ENCODE data around the gene NBEA.

The NBEA gene

GRCh38 chr13:35501661-35502235, 559.7 kb downstream of the NBEA start:
- DNase-seq (ENCODE audit: low read depth in 2 of 2) = no peak

DNA sequence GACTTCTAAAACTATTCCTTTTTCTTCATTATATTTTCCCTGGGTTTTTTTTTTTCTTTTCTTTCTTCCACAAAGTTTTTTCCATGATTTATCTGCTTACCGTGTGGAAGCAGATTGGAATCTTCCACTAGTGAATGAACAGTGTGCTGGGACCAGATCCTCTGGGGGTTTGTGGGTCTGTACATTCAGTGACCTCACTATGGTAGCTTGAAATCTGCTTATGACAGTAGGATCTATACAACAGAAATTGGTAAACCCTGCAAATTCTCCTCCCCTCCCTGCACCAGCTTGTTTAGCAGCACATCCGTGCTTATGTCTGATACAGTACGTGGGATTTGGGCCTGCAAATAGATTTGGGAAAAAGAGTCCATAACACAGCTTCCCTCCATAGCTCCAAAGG, 560.4 kb downstream of the NBEA start:
- no peak for DNase-seq (ENCODE audit: low read depth in 2 of 2)

GRCh38 chr13:35512271-35512920, 570.3 kb downstream of the NBEA start:
- DNase-seq (ENCODE audit: low read depth in 2 of 2) = no peak

GRCh38 chr13:35514061-35514477, 572.0 kb downstream of the NBEA start:
- DNase-seq (ENCODE audit: low read depth in 2 of 2) = no peak

DNA sequence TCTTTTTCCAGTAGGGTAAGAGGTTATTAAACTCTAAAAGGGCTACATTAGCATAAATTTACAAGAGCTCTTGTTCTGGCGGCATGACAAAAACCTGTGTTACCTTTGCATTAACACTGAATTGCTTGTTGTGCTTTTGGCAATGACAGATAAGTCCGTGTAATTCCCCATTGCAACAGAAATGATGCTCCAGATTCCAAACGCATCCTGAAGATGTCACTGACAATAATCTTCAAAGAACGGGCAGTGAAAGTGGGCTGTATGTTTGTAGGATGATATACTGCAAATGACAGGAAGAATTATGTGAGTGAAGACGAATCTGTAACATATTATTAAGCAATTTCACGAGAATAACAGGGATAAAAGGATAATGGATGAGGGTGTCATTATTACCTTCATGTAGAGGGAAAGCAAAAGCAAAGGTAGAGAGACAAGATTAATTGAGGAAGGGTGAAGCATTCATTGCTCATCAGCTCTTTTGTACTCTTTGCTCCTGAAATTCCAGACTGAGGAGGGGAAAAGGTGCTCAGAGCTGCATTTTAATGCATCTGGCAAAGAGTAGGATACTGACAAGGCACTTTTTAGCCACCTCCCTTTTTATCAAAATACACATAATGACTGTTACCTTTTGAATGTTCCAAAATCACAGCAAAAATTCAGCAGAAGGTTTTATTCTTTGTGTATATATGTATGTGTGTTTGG, 572.9 kb downstream of the NBEA start:
- no peak for DNase-seq (ENCODE audit: low read depth in 2 of 2)

- DNase-seq (ENCODE audit: low read depth in 2 of 2) = no peak
These were observed 576.4 kb downstream of the NBEA start for GRCh38 chr13:35518337-35518946.

DNA sequence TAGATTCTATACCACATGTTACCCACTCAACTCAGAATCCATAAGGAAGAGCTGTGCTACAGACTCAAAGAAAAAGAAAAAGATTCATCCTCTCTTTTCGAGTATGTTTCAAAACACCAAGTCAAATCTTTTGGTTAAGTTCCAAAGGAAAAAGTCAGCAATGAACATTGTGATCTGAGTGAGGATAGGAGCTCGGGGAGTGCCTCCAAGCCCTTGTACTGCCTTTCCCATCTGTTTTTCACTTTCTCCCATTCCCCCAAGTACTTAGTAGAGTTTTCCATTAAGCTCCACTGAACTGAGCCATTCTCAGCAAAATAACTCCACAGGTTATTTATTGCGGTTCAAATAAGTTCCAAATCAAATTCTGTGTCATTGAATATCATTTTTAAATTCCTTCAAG, 582.1 kb downstream of the NBEA start:
- no peak for DNase-seq (ENCODE audit: low read depth in 2 of 2)

DNA sequence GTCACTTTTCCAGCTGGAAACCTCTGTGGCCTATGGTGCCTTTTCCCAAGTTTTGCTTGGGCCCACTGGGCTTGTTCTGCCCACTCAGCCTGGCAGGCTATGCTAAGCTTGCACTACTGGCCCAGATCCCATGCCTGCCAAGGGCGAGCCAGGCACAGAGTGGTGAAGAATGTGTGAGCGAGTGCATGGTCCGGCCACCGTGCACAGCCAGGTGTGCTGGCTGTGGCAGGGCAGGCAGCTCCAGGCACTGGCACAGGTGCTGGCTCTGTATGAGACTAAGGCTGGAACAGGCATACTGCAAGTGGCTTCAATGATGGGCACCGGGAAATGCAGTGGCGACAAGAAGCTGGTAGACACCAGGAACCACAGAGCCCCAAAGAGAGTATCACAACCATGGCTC, 584.5 kb downstream of the NBEA start:
- no peak for DNase-seq (ENCODE audit: low read depth in 2 of 2)

- no peak for DNase-seq (ENCODE audit: low read depth in 2 of 2)
These were observed 585.4 kb downstream of the NBEA start for GRCh38 chr13:35527451-35527850.

GRCh38 chr13:35530147-35530546, 588.1 kb downstream of the NBEA start:
- DNase-seq (ENCODE audit: low read depth in 2 of 2) = no peak

DNA sequence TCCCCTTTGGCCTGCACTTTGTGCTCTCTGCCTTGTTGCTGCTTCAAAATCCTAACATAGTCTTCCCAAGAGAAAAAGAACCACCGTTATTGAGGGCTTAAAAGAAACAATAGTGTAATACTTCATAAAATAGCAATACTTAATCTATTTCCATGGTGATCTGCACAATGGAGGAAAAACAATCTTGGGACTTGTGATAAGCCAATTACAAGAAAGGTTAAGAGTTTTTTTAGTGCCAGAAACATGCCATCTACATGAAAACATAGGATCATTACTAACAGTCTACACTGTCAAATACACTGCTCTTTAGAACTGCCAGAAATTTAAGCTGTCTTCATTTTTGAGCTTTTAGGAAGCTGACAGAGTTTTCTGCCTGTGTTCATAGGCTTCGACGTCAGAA, 588.5 kb downstream of the NBEA start:
- DNase-seq (ENCODE audit: low read depth in 2 of 2) = no peak

DNA sequence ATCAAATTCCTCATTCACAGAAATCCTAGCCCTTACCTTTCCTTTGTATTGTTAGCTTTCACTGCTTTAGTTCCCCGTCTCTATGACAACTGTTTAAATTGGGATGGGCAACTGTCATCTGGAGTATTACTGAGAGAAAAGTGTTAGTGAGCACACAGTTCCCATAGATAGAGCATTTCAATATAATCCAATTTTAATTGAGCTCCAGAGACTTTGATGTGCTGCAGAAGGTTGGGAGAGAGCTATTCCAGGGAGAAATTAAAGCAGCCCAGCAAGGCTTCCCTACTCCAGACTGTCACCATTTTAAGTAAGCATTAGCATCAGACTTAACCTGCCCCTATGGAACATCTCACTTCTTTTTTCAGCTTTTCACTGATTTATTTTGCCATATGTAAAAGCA, 589.5 kb downstream of the NBEA start:
- no peak for DNase-seq (ENCODE audit: low read depth in 2 of 2)

DNA sequence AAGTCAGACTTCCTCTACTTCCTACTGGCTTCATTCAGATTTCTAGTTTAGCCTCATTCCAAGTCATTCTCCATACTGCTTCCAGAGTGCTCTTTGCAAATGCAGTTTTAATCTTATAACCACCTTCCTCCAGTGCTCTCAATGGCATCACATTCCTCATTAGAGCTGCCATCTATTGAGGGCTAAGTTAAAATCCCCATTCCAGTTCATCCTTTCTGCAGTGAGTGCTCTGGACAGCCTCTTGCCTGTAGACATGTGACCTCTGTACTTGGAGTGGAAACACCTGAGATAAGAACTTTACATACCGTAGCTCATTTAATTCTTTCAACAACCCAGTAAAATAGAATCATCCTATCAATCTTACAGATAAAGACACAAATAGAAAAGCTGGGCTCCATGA, 592.3 kb downstream of the NBEA start:
- DNase-seq (ENCODE audit: low read depth in 2 of 2) = no peak

DNA sequence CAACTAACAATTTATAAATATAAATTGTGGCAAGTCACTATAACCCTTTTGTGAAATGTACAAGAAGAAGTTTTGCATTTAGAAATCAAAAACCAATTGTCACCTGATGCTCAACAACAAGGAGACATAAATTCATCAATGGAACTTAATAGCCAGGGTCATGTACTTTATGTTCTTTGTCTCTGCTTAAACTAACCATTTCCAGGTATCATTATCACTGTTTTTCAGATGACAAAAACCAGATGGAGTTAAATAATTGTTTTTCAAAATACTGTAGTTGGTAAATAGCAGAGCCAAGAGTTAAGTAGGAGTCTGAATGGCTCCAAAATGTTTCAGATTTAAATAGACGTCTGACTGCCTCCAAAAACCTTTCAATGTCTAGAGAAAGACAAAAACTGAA, 606.7 kb downstream of the NBEA start:
- DNase-seq (ENCODE audit: low read depth in 2 of 2) = no peak

DNA sequence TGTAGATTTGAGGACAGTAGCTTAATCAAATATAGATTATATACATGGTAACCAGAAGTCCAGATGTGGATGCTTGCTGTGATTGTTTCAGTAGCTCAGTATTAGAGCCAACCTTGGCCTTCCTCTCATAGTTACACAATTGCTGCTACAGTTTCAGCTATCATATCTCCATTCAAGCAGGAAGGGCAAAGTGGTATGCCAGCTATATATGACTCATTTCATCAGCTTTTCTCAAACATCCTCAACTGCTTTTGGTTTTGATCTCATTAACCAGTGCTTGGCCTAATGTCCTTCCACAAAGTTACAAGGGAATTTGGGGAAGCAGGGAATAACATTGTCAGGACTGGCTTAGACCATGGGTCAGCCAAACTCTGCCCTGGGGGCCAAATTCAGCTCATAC, 607.4 kb downstream of the NBEA start:
- no peak for DNase-seq (ENCODE audit: low read depth in 2 of 2)

DNA sequence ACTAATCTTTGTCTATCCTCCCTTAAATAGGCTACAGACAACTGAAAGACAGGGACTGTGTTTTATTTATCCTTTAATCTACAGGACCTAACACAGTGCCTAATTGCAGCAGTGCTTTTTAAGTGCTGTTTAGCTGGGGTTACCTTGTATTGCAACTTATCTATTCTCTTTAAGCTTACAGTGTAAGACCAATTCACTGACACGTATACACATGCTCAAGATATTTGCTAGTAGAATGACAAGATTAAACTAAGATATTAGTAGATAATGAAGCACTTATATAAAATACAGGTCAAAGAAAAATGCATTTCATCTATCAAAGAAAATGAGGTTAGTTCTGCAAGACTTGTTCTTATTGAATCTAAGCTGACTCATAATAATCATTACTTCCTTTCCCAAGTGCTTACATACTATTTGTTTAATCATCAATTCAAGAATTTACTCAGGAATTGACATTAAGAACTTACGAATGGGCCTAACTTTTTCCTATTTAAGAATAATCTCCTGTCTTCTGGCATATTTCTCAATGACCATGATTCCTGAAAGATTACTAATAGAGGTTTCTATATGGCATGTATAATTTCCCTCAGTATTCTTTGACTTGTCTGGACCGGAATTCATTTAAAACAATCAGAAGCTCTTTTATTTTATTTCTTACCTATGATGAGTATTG, 610.2 kb downstream of the NBEA start:
- no peak for DNase-seq (ENCODE audit: low read depth in 2 of 2)

DNA sequence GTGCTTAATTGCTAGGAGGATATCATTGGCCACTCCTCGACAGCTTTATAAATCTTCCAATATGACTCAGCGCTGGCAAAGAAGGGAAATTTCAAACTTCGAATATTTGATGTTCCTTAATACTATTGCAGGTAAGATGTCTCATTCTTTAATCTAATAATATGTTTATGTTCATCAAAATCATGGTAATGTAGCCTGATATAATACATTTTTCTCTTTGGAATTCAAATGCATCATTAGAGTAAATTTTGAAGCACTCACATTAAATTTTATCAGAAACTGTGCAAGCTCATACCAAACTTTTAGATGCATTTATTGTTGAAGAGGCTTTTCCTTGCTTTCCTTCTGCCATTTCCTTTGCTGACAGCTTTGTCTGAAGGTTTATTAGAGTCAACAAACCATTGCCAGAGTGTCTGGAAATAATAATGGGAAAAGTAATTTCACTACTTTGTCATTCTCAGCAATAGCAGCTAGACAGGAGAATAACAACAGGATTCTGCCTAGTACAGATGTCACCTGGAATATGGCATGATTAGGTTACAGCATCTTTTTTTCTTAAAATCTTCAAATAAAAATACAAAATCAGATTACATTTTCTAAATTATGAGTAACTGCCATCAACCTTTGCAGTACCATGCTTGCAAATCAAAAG, 613.0 kb downstream of the NBEA start:
- no peak for DNase-seq (ENCODE audit: low read depth in 2 of 2)

DNA sequence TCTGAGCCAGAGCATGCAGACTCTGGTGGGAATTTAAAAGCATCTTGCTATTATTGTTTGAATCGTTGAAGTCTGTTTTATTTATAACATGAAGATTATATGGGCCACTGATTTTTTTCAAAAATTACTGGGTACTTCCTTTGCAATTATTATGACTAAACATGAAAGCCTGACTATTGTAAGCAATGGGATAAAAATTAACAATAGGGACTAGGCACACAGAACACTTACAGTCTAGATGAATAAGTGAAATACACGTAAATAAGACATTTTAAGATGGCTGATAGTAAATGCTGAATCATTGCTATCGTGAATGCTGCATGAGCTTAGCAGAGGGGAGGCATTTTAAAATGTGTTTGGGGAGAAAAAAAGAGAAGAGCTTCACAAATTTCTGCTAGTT, 615.4 kb downstream of the NBEA start:
- DNase-seq (ENCODE audit: low read depth in 2 of 2) = no peak

DNA sequence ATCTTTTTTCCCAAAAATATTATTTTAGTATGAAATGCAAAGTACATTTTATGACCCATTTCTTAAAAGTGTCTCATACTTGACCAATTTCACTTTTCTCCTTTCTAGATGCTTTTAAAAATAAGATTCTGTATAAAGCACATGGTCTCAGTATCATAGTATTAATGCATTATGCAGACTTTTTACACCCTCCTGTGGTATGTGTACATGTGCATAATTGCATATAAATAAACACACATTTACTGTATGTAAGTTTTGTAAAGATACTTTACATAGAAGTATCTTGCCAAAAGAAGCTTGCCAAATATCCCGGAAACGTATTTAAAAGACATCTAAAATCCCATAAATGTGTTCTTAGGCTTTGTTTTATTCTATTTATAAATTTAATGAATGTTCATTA, 619.5 kb downstream of the NBEA start:
- no peak for DNase-seq (ENCODE audit: low read depth in 2 of 2)

DNA sequence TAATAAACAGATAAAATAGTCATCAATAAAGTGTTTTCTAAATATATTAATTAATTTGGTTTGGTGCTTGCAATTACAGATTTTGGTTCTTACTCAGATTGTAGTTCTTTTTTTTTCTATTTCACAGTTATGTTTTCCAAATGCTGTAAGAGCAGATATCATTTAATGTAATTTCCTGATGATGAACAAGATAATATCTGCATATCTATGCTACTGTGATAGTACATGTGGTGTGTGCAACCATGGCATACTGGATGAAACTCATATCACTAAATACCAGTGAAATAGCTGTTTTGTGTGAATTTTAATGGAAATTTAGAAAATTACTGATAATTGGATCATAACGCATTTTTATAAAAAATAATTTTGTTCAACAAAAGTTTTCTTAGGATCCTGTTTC, 623.2 kb downstream of the NBEA start:
- no peak for DNase-seq (ENCODE audit: low read depth in 2 of 2)

DNA sequence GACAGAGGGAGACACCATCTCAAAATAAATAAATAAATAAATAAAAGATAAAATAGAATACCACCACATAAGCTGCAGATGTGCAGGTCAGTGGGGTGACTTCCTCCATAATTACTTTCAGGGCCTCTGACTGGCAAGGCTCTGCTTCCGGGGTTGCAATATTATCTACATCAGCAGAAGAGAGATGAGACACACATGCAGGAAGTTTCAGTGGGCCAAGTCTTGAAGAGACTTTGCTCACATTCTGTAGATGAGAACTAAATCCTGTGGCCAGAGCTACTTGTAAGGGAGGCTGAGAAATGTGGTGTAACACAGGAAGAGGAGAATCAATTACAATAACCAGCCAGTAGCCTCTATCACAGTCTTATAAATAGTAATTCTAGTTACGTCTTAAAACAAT, 624.3 kb downstream of the NBEA start:
- DNase-seq (ENCODE audit: low read depth in 2 of 2) = no peak

DNA sequence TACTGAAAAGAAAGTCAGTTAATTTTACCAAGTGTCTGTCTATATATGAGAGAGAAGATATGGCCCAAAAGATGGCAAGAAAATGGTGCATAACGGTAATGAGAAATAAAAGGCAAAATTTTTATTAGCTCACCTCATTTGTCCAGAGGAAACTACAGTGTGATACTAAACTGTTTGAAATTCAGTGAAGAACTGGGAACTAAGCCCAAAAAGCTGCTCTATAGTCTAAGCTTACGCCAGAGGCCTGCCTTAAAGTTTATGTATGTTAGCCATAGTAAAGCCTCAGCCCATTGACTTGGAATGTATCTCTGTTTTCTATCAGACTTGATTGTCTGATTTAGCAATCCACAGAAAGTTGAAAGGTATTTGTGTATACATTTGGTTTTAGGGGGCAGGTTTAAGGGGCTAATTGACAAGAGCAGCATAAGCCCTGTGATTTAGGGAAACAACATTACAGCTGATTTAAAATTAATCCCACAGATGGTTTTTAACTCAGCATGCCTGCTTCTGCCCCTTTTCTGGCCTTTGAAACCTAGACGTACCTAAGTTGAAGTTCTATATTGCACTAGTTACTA, 625.4 kb downstream of the NBEA start:
- DNase-seq (ENCODE audit: low read depth in 2 of 2) = no peak

Measured in stimulated activated CD8-positive, alpha-beta memory T cell treated with anti-CD3 and anti-CD28 coated beads, Interleukin-7, amount 100 ng/mL, for 4 hours (primary cell).